NOMO-1 treated with DMSO at 0.1 percent for 48 hours (cell line): ENCODE data around the gene AFAP1.
"Not testable (repeated sequence)": the region's sequence is repeated elsewhere in the genome, so short reads cannot be mapped to it uniquely, and the experiment has no call there.

ENCODE experiments used
- DNase-seq: peaks from one replicate; lab custom pipeline; 2025; ENCODE audit not compliant: unreplicated experiment; lab: John Stamatoyannopoulos, UW

AFAP1 gene

DNA sequence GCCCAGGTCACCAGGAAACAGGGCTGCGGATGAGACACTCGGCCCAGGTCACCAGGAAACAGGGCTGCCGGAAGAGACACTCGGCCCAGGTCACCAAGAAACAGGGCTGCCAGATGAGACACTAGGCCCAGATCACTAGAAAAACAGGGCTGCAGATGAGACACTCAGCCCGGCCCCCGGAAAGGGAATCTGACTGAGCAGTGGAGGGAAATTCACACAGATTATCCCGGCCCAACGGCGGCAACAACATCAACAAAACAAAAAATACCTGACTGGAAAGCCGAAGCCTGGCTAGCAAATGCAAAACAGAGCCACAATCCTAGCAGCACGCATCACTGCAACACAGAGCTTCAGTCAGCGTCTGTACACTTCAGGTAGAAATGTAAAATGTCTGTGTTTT, 20.7 kb downstream of the AFAP1 start:
- DNase-seq = no peak

DNA sequence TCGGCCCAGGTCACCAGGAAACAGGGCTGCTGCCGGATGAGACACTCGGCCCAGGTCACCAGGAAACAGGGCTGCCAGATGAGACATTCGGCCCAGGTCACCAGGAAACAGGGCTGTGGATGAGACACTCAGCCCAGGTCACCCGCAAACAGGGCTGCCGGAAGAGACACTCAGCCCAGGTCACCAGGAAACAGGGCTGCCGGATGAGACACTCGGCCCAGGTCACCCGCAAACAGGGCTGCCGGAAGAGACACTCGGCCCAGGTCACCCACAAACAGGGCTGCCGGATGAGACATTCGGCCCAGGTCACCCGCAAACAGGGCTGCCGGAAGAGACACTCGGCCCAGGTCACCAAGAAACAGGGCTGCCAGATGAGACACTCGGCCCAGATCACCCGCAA, 21.5 kb downstream of the AFAP1 start:
- not testable (repeated sequence) for DNase-seq

DNA sequence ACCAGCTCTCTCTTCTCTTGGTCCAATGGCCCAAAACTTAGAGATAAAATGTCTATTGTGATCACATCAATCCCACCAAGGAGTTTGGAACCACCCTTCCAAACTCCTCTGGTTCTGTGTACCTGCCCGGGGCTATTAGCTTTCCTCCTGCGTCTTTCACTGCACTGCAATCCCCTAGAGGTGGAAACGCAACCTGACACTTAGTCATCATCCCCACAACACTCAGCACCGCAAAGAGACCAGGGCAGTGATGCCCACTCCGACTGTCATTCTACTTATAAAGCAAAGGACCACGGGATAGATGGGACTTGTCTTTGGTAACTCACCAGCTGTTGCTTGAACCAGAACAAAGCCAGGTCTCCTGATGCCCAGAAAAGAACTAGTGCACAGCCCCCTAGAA, 22.0 kb downstream of the AFAP1 start:
- DNase-seq = no peak

DNA sequence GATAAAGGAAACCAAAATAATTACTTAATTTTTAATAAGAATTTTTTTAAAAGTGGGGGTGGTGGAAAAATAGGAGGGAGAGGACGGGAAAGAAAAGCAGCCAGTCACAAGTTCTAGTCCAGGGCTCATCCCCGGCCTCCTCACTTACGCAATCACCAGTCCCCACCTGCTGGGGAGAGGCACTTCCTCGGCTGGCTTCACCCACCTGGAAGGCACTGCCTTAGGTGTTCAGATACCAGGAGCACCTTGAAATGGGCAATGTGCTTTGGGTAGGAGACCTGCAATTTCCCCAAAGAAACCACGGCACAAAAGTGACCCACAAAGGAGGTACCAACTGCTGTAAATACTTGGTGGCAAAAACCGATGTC, 23.8 kb downstream of the AFAP1 start:
- DNase-seq = no peak

DNA sequence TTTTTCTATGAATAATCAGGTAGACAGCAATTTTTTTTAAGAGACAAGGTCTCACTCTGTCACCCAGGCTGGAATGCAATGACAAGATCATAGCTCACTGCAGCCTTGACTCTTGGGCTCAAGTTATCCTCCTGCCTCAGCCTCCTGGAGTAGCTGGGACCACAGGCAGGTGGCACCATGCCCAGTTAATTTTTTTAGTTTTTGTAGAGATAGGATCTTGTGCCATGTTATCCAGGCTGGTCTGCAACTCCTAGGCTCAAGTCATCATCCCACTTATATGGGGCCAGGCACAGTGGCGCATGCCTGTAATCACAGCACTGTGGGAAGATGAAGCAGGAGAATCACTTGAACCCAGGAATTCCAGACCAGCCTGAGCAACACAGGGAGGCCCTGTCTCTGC, 26.8 kb downstream of the AFAP1 start:
- DNase-seq = no peak

DNA sequence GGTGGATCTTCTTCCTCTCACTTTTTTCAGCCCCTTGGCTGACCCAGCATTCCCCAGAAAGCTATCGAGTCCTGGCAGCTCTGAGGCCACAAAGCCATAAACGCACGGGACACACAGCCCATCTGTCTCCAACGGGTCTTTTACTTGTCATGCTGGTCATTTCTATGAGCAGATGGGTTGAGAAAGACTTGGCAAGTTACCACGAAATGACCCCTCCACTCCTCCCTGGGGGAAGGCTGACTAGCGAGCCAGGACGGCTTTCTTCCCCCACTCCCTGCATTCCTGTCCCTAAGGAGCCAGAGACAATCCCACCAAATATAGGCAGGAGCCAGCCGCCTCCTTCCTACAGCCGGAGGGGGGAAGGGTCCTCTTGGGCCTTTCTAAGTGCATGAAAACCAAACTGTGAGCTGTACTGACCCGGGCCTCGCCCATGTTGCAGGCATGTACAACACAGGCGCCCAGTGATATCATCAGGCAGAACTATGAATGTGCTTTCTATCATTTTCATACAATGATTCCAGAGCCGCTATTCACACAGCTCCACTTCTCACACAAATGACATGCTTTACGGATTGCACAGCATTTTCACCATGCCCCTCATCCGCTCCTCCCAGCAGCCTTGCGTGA, 28.6 kb downstream of the AFAP1 start:
- no peak for DNase-seq

DNA sequence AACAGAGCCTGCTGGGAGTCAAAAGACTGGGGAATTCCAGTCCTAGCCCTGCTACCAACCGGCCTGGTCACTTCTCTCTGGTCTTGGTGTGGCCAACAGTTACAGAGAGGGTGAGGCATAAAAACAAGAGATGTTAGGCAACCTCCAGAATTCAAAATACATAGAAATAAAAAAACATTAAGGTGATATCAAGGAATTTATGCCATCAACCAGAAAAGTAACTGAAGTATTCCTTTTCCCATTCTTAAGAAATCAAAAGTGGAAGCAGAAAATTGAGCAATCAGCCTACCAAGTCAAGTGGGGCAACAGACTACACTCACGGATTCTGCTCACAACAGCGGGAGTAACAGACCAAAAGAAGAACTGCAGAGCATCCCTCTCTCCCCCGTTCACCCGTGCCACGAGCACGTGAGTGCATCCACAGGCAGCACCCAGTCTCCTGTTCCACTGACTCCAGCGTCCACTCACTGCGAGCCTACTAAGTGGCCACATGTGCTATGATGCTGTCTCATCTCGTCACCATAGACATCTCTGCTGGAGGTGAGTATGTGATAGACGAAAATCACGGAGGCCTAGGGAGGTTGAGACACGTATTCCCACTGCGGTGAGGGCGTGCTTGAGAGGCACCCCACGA, 29.3 kb downstream of the AFAP1 start:
- DNase-seq = no peak

DNA sequence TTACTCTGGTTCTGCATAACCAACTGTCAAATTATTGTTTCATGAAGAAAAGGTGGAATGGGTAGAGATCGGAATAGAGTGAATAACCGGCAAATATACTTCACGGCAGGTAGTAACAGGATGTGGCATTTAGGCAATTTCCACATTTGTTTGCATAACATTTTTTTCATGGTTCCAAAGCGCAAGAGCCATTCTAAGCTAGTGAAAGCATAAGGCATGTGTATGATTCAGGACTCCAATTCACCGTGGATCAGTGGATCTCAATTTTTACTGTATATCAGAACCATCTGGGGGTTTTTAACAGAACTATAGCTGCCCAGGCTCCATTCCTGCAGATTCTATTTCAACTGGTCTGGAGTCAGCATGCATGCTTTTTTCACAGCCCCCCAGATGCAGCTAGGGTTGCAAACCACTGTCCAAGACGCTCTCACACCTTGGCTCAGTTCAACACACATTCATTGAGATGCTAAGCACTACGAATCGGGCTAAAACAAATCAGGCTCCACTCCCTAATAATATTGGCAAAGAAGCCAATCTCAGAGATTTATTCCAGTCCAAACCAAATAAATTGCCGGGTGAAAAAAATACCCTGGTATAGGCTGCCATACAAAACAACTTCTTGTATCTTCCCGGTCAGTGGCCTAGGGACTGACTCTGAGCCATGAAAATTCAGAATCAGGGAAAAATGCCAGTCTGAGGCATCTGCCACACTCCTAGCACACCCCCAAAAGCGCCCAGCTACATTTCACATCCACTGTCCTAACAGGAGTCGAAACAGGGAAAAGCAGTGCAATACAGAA, 30.0 kb downstream of the AFAP1 start:
- no peak for DNase-seq

DNA sequence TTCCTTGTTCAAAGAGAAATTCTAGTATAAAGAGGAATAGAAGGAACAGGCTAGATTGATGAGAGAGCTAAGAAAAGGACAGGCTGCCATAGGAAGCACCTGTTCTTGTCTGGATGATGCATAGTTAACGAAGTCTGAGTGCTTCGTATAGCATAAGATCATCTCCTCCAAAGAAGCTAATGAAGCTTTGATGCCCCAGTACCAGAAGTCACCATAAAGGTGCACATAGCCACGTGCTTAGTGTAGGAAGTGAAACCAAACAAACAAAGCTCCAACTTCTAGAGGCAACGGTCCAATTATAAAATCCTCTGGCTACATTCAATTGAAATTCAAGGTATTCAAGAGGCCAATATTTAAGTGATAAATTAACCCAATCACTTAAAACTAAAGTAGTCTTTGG, 31.0 kb downstream of the AFAP1 start:
- DNase-seq = no peak

DNA sequence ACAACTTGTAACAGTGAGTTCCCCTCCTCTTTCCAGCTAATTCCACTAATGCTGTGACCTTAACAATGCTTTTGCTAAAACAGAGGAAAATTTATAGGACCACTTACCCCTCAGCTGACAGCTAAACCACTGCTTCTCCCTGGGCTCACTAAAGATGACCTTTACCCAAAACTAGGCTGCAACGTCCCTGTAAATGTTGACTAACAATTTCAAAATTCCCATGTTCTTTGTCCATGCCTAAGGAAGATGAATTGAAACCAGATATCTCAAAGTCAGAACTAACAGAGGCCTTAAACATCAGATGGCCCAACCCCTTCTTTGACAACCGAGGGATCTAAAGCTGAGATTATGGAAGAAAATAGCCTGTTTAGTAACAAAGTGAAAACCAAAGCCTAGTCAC, 32.5 kb downstream of the AFAP1 start:
- no peak for DNase-seq

DNA sequence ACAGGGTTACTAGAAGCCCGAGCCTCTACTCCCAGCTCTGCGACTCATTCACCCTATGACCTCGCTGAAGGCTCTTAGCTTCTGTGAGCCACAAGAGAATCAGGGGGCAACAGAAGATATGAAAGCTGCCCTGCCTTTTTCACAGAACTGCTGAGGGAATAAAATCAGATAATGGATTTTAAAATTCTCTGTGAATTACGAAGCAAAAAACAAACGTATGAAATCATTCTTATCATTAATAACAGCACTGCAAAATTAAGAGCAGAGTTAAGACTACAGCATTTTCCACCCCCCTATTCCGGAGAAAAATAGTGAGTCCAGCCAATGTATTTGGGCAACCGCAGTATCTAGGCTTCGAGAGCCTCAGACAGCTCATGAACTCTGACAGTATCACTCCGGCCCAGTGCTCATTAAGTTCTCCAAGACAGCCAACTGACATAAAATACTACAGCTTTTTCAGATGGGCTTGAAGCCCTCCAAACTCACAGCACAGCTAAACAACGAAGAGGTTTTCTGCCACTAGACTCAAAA, 33.4 kb downstream of the AFAP1 start:
- no peak for DNase-seq

DNA sequence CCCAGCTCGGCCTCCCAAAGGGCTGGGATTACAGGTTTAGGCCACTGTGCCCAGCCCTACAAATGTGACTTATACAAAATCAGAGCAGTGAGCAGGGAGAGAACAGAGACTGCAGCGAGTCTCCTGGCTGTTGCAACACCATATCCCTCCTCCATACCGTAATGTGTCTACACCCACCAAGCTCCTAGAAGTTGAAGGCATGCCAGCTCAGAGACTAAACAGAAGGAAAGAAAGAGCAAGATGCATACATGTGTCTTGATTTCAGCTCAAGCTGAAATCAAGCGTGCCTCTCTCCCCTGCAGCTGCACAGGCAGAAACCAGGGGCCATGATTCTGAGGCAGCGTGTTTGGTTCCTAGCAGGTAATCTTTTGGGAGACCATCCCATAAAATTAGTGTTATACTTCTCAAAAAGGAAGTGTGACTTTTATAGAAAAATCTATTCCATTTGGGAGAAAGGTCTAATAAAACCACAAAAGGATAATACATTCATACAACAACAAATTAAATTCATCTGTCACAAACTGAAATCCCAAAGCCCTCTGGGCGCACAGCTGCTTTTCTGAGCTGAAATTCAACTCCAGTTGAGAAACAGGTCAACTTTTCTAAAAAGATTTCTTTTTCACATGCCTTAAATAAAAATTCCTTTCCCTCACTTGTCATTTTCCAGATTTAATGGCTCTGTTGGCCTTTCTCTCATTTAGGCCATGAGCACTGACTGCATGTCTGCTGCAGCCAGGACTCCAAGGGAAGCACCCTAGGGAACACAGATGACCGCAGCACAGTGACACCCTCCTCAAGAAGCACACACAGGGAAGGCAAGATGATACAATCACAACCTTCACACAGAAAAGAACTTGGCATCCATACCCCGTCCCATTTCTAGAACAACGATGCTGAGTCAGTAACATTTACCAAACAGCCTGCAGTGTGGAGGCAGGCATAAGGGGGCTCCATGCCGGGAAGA, 34.4 kb downstream of the AFAP1 start:
- DNase-seq = no peak

DNA sequence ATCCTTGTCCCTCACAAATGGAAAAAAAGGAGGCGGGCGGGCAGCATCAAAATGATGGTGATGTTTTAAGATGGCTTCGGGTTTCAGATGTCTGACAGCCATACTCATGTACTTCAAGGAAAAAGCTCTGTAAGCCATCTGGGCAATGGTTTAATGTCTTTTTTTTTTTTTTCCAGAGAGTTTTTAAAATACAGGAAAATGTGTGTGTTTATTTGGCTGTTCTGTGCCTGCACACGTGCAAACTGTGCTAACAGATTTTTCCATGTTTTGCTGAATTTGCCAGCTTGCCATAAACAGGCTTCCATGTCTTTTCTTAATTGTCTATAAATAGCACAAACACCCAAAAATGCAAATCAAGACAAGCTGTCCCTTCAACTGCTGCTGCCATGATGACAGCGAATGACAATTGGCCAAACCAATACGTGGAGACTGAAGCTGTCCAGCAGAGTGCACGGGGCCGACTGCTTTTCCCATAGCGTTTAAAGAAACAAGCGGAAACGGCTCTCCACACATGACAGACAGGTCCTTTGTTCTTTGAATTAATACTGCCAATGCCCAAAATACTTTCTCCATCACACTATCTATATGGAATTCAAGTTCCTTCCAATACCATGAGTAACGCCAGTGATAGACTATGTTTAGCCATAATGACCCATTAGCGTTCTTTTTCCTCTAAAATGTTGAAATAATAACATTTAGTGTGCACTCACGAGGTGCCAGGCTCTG, 35.7 kb downstream of the AFAP1 start:
- DNase-seq = no peak

DNA sequence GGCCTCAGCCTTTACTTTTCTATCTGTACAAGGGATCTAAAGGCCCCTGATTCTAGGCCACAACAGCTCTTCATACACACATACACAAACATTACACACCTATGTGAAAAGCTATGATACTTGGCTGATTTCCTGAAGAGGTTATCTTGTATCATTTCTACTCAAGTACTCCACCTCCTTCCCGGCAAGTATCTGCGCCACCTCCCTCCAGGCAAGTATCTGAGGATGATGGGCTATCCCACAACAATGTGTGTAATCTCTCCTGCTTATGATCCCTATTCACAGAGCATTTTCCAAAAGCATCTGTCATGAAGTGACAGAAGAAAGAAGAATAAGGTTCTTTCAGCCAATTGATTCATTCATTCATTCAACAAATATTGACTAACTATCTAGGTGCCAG, 36.8 kb downstream of the AFAP1 start:
- no peak for DNase-seq

DNA sequence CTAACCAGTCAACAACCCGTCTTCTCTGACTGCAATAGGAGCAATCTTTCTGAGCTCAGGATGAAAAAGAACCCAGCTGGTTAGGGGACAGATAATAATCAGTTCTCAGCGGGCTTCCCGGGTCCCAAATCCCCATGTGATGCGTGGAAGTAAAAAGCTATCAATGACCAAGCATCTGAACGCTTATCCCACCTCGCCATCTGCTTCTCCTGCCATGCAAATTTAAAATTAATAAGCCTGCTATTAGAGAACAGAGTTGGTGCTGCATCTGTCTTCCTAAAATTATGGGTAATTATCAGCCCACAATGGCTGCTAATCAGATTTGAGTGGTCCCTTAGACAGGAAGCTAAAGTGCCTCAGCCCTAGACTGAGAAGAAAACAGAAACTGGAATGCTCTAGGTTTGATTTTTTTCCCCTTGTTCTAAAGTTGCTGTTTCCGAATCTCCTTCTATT, 37.5 kb downstream of the AFAP1 start:
- DNase-seq = no peak

DNA sequence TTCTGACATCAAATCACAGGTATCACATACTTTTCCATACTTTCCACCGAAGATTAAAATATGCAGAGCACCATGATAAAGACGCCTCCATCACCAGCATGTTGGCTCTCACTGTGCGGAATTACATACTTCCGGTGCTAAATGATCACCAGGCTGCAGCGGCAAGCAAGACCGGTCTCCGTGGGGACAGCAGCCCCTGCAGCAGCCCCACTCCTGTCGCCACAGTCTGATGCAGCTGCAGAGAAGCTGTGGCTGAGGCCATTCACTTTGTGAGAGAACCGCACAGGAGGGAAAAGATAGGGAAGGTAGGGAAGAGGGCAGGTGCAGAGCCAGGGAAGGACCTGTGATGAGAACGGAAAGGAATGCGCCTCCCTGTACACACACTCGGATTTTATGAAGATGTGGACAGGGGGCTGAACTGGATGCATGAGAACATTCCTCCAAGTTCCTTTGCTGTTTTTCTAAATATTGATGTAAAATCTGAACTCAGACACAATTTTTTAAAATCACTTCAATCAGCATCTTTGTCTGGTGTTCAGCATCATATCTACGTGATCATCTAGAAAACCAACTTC, 38.3 kb downstream of the AFAP1 start:
- no peak for DNase-seq

DNA sequence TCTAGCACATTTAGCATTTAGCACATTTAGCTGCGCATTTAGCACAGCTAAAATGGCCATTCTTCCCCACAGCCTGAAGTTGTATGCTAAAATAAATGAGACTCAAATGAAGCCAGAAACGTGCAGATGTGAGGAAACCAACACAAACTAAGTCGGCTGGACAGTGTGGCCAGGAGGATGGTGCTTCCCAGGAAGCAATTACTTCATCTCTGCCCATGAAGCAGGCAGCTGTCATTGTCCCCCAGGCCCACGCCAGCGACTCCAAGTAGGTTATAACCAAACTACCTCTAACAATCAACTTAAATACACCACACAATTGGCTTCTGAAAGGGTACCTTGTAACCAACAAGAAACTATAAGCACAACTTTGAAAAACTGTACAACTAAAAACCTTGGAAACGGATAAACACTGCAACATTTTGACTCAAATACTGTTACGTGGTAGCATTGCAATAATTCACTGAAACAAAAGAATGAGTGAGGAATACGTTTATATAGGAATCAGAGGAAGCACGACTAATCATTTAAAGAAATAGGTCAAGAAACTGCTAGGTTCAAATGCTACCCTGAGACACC, 39.2 kb downstream of the AFAP1 start:
- DNase-seq = no peak

DNA sequence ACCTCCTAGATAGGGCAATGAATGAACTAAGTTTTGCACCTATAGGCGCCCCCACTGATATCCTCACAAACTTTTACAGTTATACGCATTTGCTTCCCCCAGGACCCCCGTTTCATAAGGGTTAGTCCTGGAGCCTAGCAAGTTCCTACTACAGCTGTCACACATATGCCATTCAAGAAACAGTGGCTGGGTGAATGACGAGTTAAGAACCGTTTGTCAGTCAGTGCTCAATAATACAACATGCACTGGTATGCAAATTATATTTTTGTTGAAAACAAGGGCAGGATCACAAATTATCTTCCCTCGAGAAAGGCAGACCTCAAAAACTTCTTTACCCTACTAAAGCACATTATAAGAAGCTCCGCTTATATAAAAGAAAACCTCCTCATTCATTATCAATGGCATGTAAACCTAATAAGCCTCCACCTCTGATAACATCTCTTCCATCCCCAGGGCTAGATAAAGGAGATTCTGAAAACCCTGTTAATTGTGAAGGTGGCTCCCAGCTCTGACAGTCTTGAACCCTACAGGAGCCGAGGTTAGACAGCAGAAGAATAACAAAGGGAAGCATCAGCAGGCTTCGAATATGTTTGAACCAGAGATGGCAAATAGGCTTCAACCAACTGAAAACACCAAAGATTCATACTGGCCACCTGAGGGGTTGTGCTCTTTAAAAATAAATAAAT, 40.3 kb downstream of the AFAP1 start:
- no peak for DNase-seq

DNA sequence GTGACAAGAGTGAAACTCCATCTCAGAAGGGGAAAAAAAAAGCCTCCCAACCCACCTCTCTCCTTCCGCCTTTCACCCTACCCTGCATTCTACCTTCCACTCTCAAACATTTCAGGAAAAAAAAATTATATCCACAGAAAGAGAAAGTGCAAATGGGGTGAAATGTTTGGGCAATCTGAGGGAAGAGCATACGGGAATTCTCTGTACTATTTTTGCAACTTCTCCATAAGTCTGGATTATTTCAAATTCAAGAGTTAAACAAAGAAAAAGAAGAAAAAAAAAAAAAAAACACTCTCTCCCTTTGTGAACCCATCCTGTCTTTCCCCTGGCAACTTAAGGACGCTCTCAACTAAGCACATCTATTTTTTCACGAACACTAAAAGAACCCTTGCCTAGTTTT, 41.3 kb downstream of the AFAP1 start:
- no peak for DNase-seq
